ENCODE data around the gene ABCA9.
"Not testable (repeated sequence)": the region's sequence is repeated elsewhere in the genome, so short reads cannot be mapped to it uniquely, and the experiment has no call there.

The ABCA9 gene

GRCh38 chr17:69060822-69061221, at the start of gene ABCA9:
TSS of gene ABCA9 (minus strand) at chr17:69060927. CDS start at chr17:69051126, 9,801 bp downstream.
- no peak for DNase-seq

- DNase-seq: no peak
These were observed 45.4 kb upstream of the ABCA9 start for GRCh38 chr17:69105907-69106730.

- no peak for DNase-seq
These were observed 43.0 kb upstream of the ABCA9 start for GRCh38 chr17:69103557-69104233.

- DNase-seq: no peak
These were observed 37.9 kb upstream of the ABCA9 start for GRCh38 chr17:69098625-69099024.

GRCh38 chr17:69096541-69096940, 35.8 kb upstream of the ABCA9 start:
- DNase-seq: no peak

GRCh38 chr17:69093995-69094394, 33.3 kb upstream of the ABCA9 start:
- no peak for DNase-seq

GRCh38 chr17:69093279-69093789, 32.6 kb upstream of the ABCA9 start:
- DNase-seq: no peak

- no peak for DNase-seq
These were observed 29.6 kb upstream of the ABCA9 start for GRCh38 chr17:69090365-69090764.

GRCh38 chr17:69088643-69089200, 28.0 kb upstream of the ABCA9 start:
- DNase-seq: no peak

GRCh38 chr17:69086641-69087040, 25.9 kb upstream of the ABCA9 start:
- DNase-seq: no peak

- DNase-seq: no peak
These were observed 24.2 kb upstream of the ABCA9 start for GRCh38 chr17:69084911-69085310.

- no peak for DNase-seq
These were observed 22.0 kb upstream of the ABCA9 start for GRCh38 chr17:69082696-69083095.

- no peak for DNase-seq
These were observed 18.1 kb upstream of the ABCA9 start for GRCh38 chr17:69078864-69079263.

GRCh38 chr17:69075823-69076222, 15.1 kb upstream of the ABCA9 start:
- DNase-seq: no peak

- DNase-seq: not testable (repeated sequence)
These were observed 12.7 kb upstream of the ABCA9 start for GRCh38 chr17:69073392-69073791.

- not testable (repeated sequence) for DNase-seq
These were observed 12.1 kb upstream of the ABCA9 start for GRCh38 chr17:69072803-69073256.

- DNase-seq: not testable (repeated sequence)
These were observed 10.5 kb upstream of the ABCA9 start for GRCh38 chr17:69071233-69071586.

- DNase-seq: not testable (repeated sequence)
These were observed 9.9 kb upstream of the ABCA9 start for GRCh38 chr17:69070378-69071232.

GRCh38 chr17:69069226-69069750, 8.6 kb upstream of the ABCA9 start:
- no peak for DNase-seq

GRCh38 chr17:69067274-69068047, 6.7 kb upstream of the ABCA9 start:
- DNase-seq: no peak

- no peak for DNase-seq
These were observed 5.8 kb upstream of the ABCA9 start for GRCh38 chr17:69066482-69066881.

- DNase-seq: no peak
These were observed 4.4 kb upstream of the ABCA9 start for GRCh38 chr17:69065113-69065512.

Measured in right forelimb (tissue), 1 donor.